M059J (cell line): ENCODE measurements around the gene NDST1. TPM values are rescaled to one million over a fixed set of nuclear protein-coding genes. Genes with fewer than 3 reads are reported as not detected.

Experiments used
- DNase-seq: peaks from one replicate; pipeline ENCODE4 v3.0.0-alpha.2; 2012; ENCODE audit warnings: low read depth
- total RNA-seq: library from RNA; depleted of rRNA; stranded (reverse); fragments of >200 nt; shearing (Covaris generic); gene quantifications from 2 replicates; pipeline ENCODE4 v1.2.3, GENCODE V29; 2014

The NDST1 gene
- total RNA-seq, 1 experiment from 2014 or later = 44.2 TPM

- DNase-seq = peak; percentile 52
Observed at GRCh38 chr5:150567031-150567717, 59.2 kb downstream of the NDST1 start.

GRCh38 chr5:150568663-150569062, 60.7 kb downstream of the NDST1 start:
- DNase-seq = no peak

GRCh38 chr5:150570333-150570732, 62.4 kb downstream of the NDST1 start:
- no peak for DNase-seq

GRCh38 chr5:150571836-150572235, 63.9 kb downstream of the NDST1 start:
- DNase-seq = no peak

GRCh38 chr5:150573216-150573615, 65.3 kb downstream of the NDST1 start:
- DNase-seq = no peak

- no peak for DNase-seq
Observed at GRCh38 chr5:150573867-150574817, 66.2 kb downstream of the NDST1 start.

- no peak for DNase-seq
Observed at GRCh38 chr5:150574818-150575547, 67.1 kb downstream of the NDST1 start.

- DNase-seq = no peak
Observed at GRCh38 chr5:150575745-150576448, 68.0 kb downstream of the NDST1 start.

GRCh38 chr5:150576449-150576949, 68.6 kb downstream of the NDST1 start:
- no peak for DNase-seq

GRCh38 chr5:150577378-150578139, 69.6 kb downstream of the NDST1 start:
- DNase-seq = no peak

- DNase-seq = no peak
Observed at GRCh38 chr5:150578781-150579461, 71.0 kb downstream of the NDST1 start.

GRCh38 chr5:150579462-150580400, 71.8 kb downstream of the NDST1 start:
- no peak for DNase-seq

GRCh38 chr5:150580917-150581316, 73.0 kb downstream of the NDST1 start:
- no peak for DNase-seq

- no peak for DNase-seq
Observed at GRCh38 chr5:150582241-150583109, 74.5 kb downstream of the NDST1 start.

- no peak for DNase-seq
Observed at GRCh38 chr5:150583541-150584225, 75.8 kb downstream of the NDST1 start.

- DNase-seq = no peak
Observed at GRCh38 chr5:150584556-150585335, 76.8 kb downstream of the NDST1 start.
